ENCODE results near the gene MTUS2. TPM values are rescaled to one million over a fixed set of nuclear protein-coding genes. Genes with fewer than 3 reads are reported as not detected.
A peak's percentile ranks its signal among the peaks of the same experiment; 100 is the strongest.

Gene MTUS2
- total and polyA plus RNA-seq, 9 of the 15 experiments (the other 6 are each of a cell fraction or from before 2014, with no cell fraction given) = 0.01 to 0.28 (median 0.06) TPM; not detected in 1

- BruUV-seq (replicated peaks) = no TSS peak
- Histone ChIP-seq H3K36me3 (ENCODE audit: control insufficient read depth, insufficient read depth, low read length) (no peaks in the 10 kb centered on the region), H3K27me3 (ENCODE audit: control insufficient read depth in 2 of 2, insufficient read depth in 2 of 2, low read length in 2 of 2) (no peaks in the 10 kb centered on the region), H4K20me1 (replicated peaks; ENCODE audit: control insufficient read depth, insufficient read depth, low read length) (no peaks in the 10 kb centered on the region), H3K4me3 (no peak overlapping the region), H3K9me1 (ENCODE audit: control insufficient read depth, insufficient read depth, low read length) (no peaks in the 10 kb centered on the region), H3K4me2 (ENCODE audit: insufficient read depth, low read length) (no peak overlapping the region; the same call in 1 of the 2 replicates), H3K27ac (ENCODE audit: extremely low read depth, low read depth, low read length) (no peak overlapping the region), H2AFZ (ENCODE audit: low read depth, low read length) (0 out of 2 replicates have a peak overlapping the region, but pooled peaks have one; percentile 22), H3K9ac (ENCODE audit: insufficient read depth in 1 of 2, low read depth in 2 of 2, low read length in 2 of 2) (no peak overlapping the region; a peak in 1 of 4 replicates), H3K9me3 (replicated peaks; ENCODE audit: control insufficient read depth, insufficient read depth, low read depth, low read length) (no peaks in the 10 kb centered on the region; the same call in 1 of the 2 replicates), H3K4me1 (replicated peaks in 1 of 2; ENCODE audit: control insufficient read depth in 2 of 2, insufficient read depth in 2 of 2, low read length in 2 of 2) (peaks cover 11 to 12% of the 10 kb centered on the region in 2 experiments; a peak in 4 of 5 replicates), H3K79me2 (ENCODE audit: control insufficient read depth, insufficient read depth, low read length) (no peaks in the 10 kb centered on the region)
- POLR2A ChIA-PET = no interaction called here
- WGBS (ENCODE audit: insufficient coverage, low coverage, missing lambda C conversion rate) = 13% methylated on average over 6 of the region's 6 CpGs
- peak in 1 of 4 experiments; percentile 38 for DNase-seq (ENCODE audit: extremely low read depth in 1 of 4, low spot score in 3 of 4)
- FAIRE-seq = peak; percentile 67
- intact Hi-C loops (cut with micrococcal nuclease) (no loop called here), in situ Hi-C loops (cut with MboI) (no loop called here)
- ATAC-seq = peak; percentile 63
- CTCF ChIA-PET (ENCODE audit: low intra/inter-chr PET ratio) = no interaction called here
- TF ChIP-seq NFIC (IDR thresholded peaks at IDR 0.05) (peak; percentile 92), E2F1 (CRISPR knock-in tag; IDR thresholded peaks at IDR 0.05) (no peak), ZNF512 (tag; IDR thresholded peaks at IDR 0.05) (no peak)
Measured at GRCh38 chr13:29465741-29466293, 645.7 kb downstream of the MTUS2 start.

Measured in K562 (cell line).